Activated naive CD4-positive, alpha-beta T cell treated with anti-CD3 and anti-CD28 coated beads, Interleukin-2, amount 50 U/mL, for 72 hours (primary cell): ENCODE results near the gene RNF7. TPM values are rescaled to one million over a fixed set of nuclear protein-coding genes. Genes with fewer than 3 reads are reported as not detected.
A peak's percentile ranks its signal among the peaks of the same experiment; 100 is the strongest.
"Not testable (repeated sequence)": the region's sequence is repeated elsewhere in the genome, so short reads cannot be mapped to it uniquely, and the experiment has no call there.

Source experiments
- ATAC-seq, 2 donors: fragments of 150-1000 bp; cut with Tn5 transposase; 2 replicates each; pipeline ENCODE4 v1.10.0; 2021; ENCODE audit warnings: mild to moderate bottlenecking in 2 of 2, moderate library complexity in 2 of 2
- DNase-seq, 2 donors: peaks; one replicate each; pipeline ENCODE4 v3.0.0; 2021 to 2022; ENCODE audit warnings: low spot score in 2 of 2
- H3K27ac Mint-ChIP-seq, 2 donors: one replicate each; pipeline ENCODE4 v1.8.0; 2022; ENCODE audit warnings: mild to moderate bottlenecking in 2 of 2, mixed read lengths in 2 of 2
- H3K36me3 Mint-ChIP-seq, 2 donors: one replicate each; pipeline ENCODE4 v1.8.0; 2022; ENCODE audit warnings: mixed read lengths in 2 of 2
- H3K9me3 Mint-ChIP-seq, 2 donors: one replicate each; pipeline ENCODE4 v1.8.0; 2022; ENCODE audit warnings: mixed read lengths in 2 of 2
- total RNA-seq, 2 donors: library from RNA; stranded (reverse); gene quantifications; one replicate each; pipeline ENCODE4 v1.2.3, GENCODE V29; 2022

RNF7 gene
- total RNA-seq, 2 donors from 2014 or later, result 50.8 to 76.9 TPM

DNA sequence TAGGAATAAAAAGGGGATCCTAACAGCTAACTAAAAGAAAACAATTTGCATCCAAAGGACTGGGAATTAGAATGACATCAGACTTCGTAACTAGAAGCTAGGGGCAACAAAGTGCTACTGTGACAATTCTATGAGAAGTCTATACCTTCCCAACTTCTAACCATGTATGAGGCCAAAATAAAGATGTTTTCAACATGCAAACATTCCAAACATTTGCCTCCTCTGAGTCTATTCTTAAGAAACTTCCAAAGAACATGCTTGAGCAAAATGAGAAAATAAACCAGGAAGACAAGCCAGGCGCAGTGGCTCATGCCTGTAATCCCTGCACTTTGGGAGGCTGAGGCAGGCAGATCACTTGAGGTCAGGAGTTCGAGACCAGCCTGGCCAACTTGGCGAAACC is 13.1 kb upstream of the RNF7 start:
- Mint-ChIP-seq H3K9me3 (no peaks in the 10 kb centered on the region), H3K27ac (no peak overlapping the region), H3K36me3 (no peaks in the 10 kb centered on the region)
- no peak for ATAC-seq
- no peak for DNase-seq

DNA sequence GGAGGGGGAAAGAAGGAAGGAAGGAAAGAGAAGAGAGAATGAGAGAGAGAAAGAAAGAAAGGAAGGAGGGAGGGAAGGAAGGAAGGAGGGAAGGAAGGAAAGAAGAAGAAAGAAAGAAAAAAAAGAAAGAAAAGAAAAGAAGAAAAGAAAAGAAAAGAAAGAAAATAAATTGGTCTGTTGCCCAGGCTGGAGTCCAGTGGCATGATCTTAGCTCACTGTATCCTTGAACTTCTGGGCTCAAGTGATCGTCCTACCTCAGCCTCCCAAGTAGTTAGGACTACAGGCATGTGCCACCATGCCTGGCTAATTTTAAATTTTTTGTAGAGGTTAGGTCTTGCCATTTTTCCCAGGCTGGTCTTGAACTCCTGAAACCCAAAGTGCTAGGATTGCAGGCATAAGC is 11.6 kb upstream of the RNF7 start:
- Mint-ChIP-seq H3K9me3 (no peaks in the 10 kb centered on the region), H3K27ac (no peak overlapping the region), H3K36me3 (no peaks in the 10 kb centered on the region)
- ATAC-seq (no peak), DNase-seq (no peak)

- DNase-seq (no peak), ATAC-seq (no peak)
- no peaks in the 10 kb centered on the region for H3K36me3 Mint-ChIP-seq
- no peaks in the 10 kb centered on the region for H3K9me3 Mint-ChIP-seq
- H3K27ac Mint-ChIP-seq, result no peak overlapping the region
Measured at GRCh38 chr3:141728355-141728892, 9.7 kb upstream of the RNF7 start.

GRCh38 chr3:141729240-141729639 is 8.9 kb upstream of the RNF7 start:
- no peaks in the 10 kb centered on the region for H3K36me3 Mint-ChIP-seq
- no peak overlapping the region for H3K27ac Mint-ChIP-seq
- ATAC-seq (no peak), DNase-seq (no peak)
- H3K9me3 Mint-ChIP-seq, result no peaks in the 10 kb centered on the region

DNA sequence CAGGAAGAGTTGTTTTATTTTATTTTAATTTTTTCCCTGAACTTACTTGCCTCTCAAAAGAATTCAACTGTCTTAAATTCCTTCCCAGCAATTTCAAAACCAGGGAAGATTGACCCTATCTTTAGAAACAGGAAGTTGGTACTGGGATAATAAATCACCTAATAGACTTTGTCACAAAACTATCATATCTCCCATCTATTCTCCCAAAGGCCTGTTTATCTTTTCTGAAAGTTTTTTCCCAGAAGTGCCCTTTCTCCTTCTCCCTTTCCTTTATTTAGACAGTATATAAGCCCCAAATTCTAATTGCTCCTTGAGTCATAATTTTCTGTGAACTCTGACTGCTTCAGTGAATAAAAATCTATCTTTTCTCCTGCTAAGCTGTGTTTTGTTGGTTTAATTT is 2.9 kb upstream of the RNF7 start:
- DNase-seq, result no peak
- Mint-ChIP-seq H3K9me3 (no peaks in the 10 kb centered on the region), H3K36me3 (peaks cover 9 to 14% of the 10 kb centered on the region in 2 donors), H3K27ac (no peak overlapping the region)
- no peak for ATAC-seq

- DNase-seq, result no peak
- ATAC-seq, result no peak
- Mint-ChIP-seq H3K27ac (no peak overlapping the region), H3K36me3 (peaks cover 11 to 14% of the 10 kb centered on the region in 2 donors), H3K9me3 (no peaks in the 10 kb centered on the region)
Measured at GRCh38 chr3:141735770-141736465, 2.2 kb upstream of the RNF7 start.

DNA sequence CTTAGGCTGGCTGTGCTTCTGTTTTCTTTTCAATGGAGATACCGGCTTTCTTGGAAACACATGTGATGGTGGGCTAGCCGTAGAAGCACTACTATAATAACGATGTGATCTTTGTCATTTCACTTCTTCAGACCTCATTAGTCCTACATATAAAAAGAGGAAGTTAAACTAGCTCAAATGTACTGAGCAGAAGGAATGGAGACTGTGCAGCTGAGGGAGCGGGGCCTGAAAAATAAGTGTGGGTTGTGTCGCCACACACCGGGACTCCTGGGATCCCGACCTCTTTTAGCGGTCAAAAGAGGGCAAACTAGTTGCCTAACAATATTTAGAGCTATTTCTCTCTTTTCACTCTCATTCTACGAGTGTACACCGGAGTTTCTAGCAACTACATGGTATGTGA is 1.0 kb upstream of the RNF7 start:
- DNase-seq (no peak), ATAC-seq (no peak)
- Mint-ChIP-seq H3K36me3 (peaks cover 14 to 15% of the 10 kb centered on the region in 2 donors), H3K9me3 (no peaks in the 10 kb centered on the region), H3K27ac (no peak overlapping the region)

DNA sequence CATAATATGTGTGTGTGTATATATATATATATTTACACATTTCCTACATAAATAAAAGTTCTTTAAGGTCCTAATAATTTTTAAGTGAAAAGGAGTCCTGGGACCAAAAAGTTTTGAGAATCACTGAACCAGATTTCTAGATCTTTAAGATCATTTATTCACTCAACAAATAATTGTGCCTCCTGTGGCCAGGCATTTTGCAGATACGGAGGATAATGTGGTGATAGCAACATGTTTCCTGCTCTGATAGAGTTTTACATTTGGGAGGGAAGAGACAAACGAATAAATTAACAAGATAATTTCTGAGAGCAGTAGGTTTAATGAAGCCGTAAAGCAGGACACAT is 448 bp upstream of the RNF7 start:
- Mint-ChIP-seq H3K9me3 (no peaks in the 10 kb centered on the region), H3K36me3 (peaks cover 14 to 15% of the 10 kb centered on the region in 2 donors), H3K27ac (peak overlapping the region; percentile 66 to 97)
- no peak for DNase-seq
- ATAC-seq, result no peak

DNA sequence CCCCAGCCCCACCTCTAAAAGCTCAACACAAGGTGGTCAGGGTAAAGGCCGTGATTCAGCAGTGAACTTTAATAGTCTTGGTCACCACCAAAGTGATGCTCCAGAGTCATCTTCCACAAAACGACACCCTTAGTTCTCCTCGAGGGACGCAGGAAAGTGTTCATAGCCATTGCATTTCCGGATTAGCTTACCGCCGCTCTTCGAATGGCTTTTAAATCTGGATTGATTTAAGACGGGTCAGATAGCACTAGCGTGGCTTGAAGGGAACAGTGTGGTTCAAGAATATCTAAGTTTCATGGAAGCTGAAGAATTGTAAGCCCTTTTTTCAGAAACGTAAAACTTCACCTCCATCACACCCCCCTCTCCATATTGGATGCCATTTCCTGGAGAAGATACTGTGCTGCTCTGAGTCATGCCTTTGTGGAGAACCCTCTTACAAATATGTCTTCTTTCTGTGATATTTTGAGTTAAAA is 829 bp downstream of the RNF7 start:
- peak; percentile 17 to 59 for DNase-seq
- no peaks in the 10 kb centered on the region for H3K9me3 Mint-ChIP-seq
- peaks cover 14 to 15% of the 10 kb centered on the region in 2 donors for H3K36me3 Mint-ChIP-seq
- H3K27ac Mint-ChIP-seq, result peak overlapping the region; percentile 97 to 99
- peak in 1 of 2 donors; percentile 45 for ATAC-seq

- H3K27ac Mint-ChIP-seq, result peak overlapping the region; percentile 97 to 99
- no peaks in the 10 kb centered on the region for H3K9me3 Mint-ChIP-seq
- ATAC-seq, result no peak
- DNase-seq, result no peak
- H3K36me3 Mint-ChIP-seq, result peaks cover 14 to 22% of the 10 kb centered on the region in 2 donors
Measured at GRCh38 chr3:141739731-141740130, 1.6 kb downstream of the RNF7 start.

- no peak for ATAC-seq
- DNase-seq, result no peak
- peak overlapping the region in 1 of 2 donors; percentile 97 for H3K27ac Mint-ChIP-seq
- peaks cover 18 to 28% of the 10 kb centered on the region in 2 donors for H3K36me3 Mint-ChIP-seq
- H3K9me3 Mint-ChIP-seq, result no peaks in the 10 kb centered on the region
Measured at GRCh38 chr3:141740349-141740748, 2.3 kb downstream of the RNF7 start.

GRCh38 chr3:141743305-141743704 is 5.2 kb downstream of the RNF7 start:
- ATAC-seq, result no peak
- H3K9me3 Mint-ChIP-seq, result no peaks in the 10 kb centered on the region
- no peak overlapping the region for H3K27ac Mint-ChIP-seq
- H3K36me3 Mint-ChIP-seq, result peaks cover 17 to 38% of the 10 kb centered on the region in 2 donors
- no peak for DNase-seq

DNA sequence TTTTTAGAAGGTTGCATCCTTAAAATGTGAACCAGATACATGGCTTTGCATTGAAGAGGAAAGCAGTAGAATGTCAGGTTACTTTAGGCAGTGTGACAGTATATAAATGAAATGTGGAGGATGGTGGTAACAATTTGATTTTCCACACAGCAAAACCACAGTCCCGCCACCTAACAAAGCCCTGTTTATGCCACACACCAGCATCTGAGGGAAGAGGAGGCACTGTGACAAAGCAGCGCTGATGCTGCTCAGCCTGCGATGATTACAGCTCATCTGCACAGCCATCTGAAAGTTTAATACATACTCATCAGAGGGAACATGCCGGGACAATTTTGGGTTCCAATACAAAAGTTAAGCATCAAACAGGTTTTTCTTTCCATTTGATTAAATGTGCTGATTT is 8.9 kb downstream of the RNF7 start:
- no peaks in the 10 kb centered on the region for H3K9me3 Mint-ChIP-seq
- H3K36me3 Mint-ChIP-seq, result peaks cover 6 to 23% of the 10 kb centered on the region in 2 donors
- no peak for ATAC-seq
- no peak overlapping the region for H3K27ac Mint-ChIP-seq
- DNase-seq, result no peak

- DNase-seq, result no peak
- no peaks in the 10 kb centered on the region for H3K9me3 Mint-ChIP-seq
- no peaks in the 10 kb centered on the region for H3K36me3 Mint-ChIP-seq
- H3K27ac Mint-ChIP-seq, result no peak overlapping the region
- ATAC-seq, result no peak
Measured at GRCh38 chr3:141753399-141753798, 15.3 kb downstream of the RNF7 start.

DNA sequence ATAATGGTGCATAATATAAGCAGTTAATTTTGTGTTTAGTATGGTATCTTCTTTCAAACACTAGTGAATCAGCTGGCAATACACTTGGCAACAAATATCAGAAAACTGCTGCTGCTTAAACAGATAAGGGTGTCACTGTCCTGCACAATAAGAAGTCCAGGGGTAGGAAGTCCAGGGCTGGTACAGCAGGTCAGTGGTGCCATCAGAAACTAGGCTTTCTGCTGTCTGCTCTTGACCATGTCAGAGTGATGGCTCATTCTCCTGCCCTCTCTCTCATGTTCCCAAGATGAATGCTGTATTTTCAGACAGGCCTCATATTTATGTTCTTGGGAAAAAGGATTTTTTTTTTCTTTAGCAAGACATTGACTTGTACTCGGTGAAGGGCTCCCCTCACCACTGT is 15.9 kb downstream of the RNF7 start:
- Mint-ChIP-seq H3K27ac (no peak overlapping the region), H3K9me3 (no peaks in the 10 kb centered on the region), H3K36me3 (no peaks in the 10 kb centered on the region)
- ATAC-seq, result no peak
- DNase-seq, result no peak

DNA sequence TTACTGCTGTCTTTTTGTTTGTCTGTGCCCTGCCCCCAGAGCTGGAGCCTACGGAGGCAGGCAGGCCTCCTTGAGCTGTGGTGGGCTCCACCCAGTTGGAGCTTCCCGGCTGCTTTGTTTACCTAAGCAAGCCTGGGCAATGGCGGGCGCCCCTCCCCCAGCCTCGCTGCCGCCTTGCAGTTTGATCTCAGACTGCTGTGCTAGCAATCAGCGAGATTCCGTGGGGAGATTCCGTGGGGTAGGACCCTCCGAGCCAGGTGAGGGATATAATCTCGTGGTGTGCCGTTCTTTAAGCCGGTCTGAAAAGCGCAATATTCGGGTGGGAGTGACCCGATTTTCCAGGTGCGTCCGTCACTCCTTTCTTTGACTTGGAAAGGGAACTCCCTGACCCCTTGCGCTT is 24.5 kb downstream of the RNF7 start:
- H3K36me3 Mint-ChIP-seq, ATAC-seq, H3K9me3 Mint-ChIP-seq, DNase-seq, H3K27ac Mint-ChIP-seq: not testable (repeated sequence)

GRCh38 chr3:141763088-141763750 is 25.1 kb downstream of the RNF7 start, which contains the start of gene GRK7:
Gene GRK7, plus strand, starts transcription at chr3:141763408. Its CDS starts 14,877 bp downstream, at chr3:141778285.
- ATAC-seq, result no peak
- no peak for DNase-seq
- no peak within 1 kb of the TSS for H3K27ac Mint-ChIP-seq
- H3K36me3 Mint-ChIP-seq, result peaks cover 0 to 4% of the 10 kb centered on the region in 2 donors
- H3K9me3 Mint-ChIP-seq, result no peaks in the 10 kb centered on the region

DNA sequence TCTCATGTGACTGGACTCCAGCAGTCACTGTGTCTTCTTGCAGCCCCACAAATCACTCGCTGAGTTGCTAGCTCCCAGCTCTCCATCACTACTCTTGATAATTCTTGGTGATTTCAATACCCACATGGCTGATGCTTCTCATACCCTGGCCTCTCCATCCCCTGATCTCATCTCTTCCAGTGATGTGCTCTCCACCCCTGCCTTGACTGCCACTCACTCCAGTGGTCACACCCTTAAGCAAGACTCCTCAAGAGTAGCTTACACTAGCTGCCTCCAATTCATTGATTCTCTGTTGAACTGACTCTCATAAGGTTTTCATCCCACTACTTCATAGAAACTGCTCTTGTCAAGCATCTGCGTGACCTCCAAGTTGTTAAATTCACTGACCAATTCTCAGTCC is 25.9 kb downstream of the RNF7 start:
- ATAC-seq (no peak), DNase-seq (no peak)
- Mint-ChIP-seq H3K27ac (no peak overlapping the region), H3K36me3 (peaks cover 0 to 4% of the 10 kb centered on the region in 2 donors), H3K9me3 (no peaks in the 10 kb centered on the region)
